Lower leg skin (tissue), 3 donors: ENCODE measurements around the gene NSMCE1.

Experiments used
- CTCF ChIP-seq, 3 donors: fragments of 450-650 bp; IDR thresholded peaks; one replicate each; pipeline ENCODE4 v1.5.1; 2016; ENCODE audit warnings: antibody characterized with exemption in 3 of 3, mild to moderate bottlenecking in 3 of 3, moderate library complexity in 2 of 3
- POLR2A ChIP-seq, 2 donors: fragments of 450-650 bp; IDR thresholded peaks; one replicate each; pipeline ENCODE4 v1.6.1; 2016 to 2017; ENCODE audit warnings: antibody characterized with exemption in 2 of 2, mild to moderate bottlenecking in 1 of 2, moderate library complexity in 1 of 2

GRCh38 chr16:27304102-27304501 is 35.5 kb upstream of the NSMCE1 start:
- TF ChIP-seq CTCF (IDR thresholded peaks at IDR 0.05) = no peak
- TF ChIP-seq POLR2A (IDR thresholded peaks at IDR 0.05) = no peak
